ENCODE data around the gene NAA50.

Gene NAA50

GRCh38 chr3:113741620-113742019 lies 4.4 kb downstream of the NAA50 start:
- H3K9ac ChIP-seq (ENCODE audit: low read depth, low read length): no peak overlapping the region
- H3K27me3 ChIP-seq (ENCODE audit: insufficient read depth, low read length): no peaks in the 10 kb centered on the region
- peaks cover 6% of the 10 kb centered on the region; the same call in 1 of the 2 replicates for H3K36me3 ChIP-seq (ENCODE audit: insufficient read depth, low read length)
- H3K4me1 ChIP-seq (ENCODE audit: insufficient read depth, low read length): peaks cover 38% of the 10 kb centered on the region
- H3K9me3 ChIP-seq (ENCODE audit: insufficient read depth, low read depth, low read length): no peaks in the 10 kb centered on the region
- H3K27ac ChIP-seq (ENCODE audit: low read depth, low read length): no peak overlapping the region
- no peak overlapping the region for H3K4me3 ChIP-seq (ENCODE audit: low read length)
- 90% methylated on average over 1 of the region's 1 CpG for WGBS

GRCh38 chr3:113741086-113741485 lies 5.0 kb downstream of the NAA50 start:
- WGBS: 88% methylated on average over 5 of the region's 5 CpGs
- Histone ChIP-seq H3K9me3 (ENCODE audit: insufficient read depth, low read depth, low read length) (no peaks in the 10 kb centered on the region), H3K4me3 (ENCODE audit: low read length) (no peak overlapping the region), H3K36me3 (ENCODE audit: insufficient read depth, low read length) (peaks cover 6% of the 10 kb centered on the region; the same call in 1 of the 2 replicates), H3K4me1 (ENCODE audit: insufficient read depth, low read length) (peaks cover 42% of the 10 kb centered on the region), H3K9ac (ENCODE audit: low read depth, low read length) (no peak overlapping the region), H3K27me3 (ENCODE audit: insufficient read depth, low read length) (no peaks in the 10 kb centered on the region), H3K27ac (ENCODE audit: low read depth, low read length) (peak overlapping the region; percentile 16; the same call in 1 of the 2 replicates)

GRCh38 chr3:113736548-113737089 lies 9.4 kb downstream of the NAA50 start:
- no peak overlapping the region for H3K9ac ChIP-seq (ENCODE audit: low read depth, low read length)
- no peak overlapping the region; the same call in 1 of the 2 replicates for H3K27ac ChIP-seq (ENCODE audit: low read depth, low read length)
- H3K36me3 ChIP-seq (ENCODE audit: insufficient read depth, low read length): peaks cover 14% of the 10 kb centered on the region; the same call in 1 of the 2 replicates
- no peaks in the 10 kb centered on the region for H3K27me3 ChIP-seq (ENCODE audit: insufficient read depth, low read length)
- H3K4me1 ChIP-seq (ENCODE audit: insufficient read depth, low read length): peaks cover 44% of the 10 kb centered on the region
- 73% methylated on average over 3 of the region's 3 CpGs for WGBS
- no peak overlapping the region for H3K4me3 ChIP-seq (ENCODE audit: low read length)
- H3K9me3 ChIP-seq (ENCODE audit: insufficient read depth, low read depth, low read length): no peaks in the 10 kb centered on the region

GRCh38 chr3:113731694-113732093 lies 14.4 kb downstream of the NAA50 start:
- Histone ChIP-seq H3K9ac (ENCODE audit: low read depth, low read length) (no peak overlapping the region), H3K27ac (ENCODE audit: low read depth, low read length) (no peak overlapping the region), H3K27me3 (ENCODE audit: insufficient read depth, low read length) (no peaks in the 10 kb centered on the region), H3K4me1 (ENCODE audit: insufficient read depth, low read length) (peaks cover 13% of the 10 kb centered on the region; the same call in 1 of the 2 replicates), H3K36me3 (ENCODE audit: insufficient read depth, low read length) (peaks cover 36% of the 10 kb centered on the region), H3K4me3 (ENCODE audit: low read length) (no peak overlapping the region), H3K9me3 (ENCODE audit: insufficient read depth, low read depth, low read length) (no peaks in the 10 kb centered on the region)
- 95% methylated on average over 4 of the region's 4 CpGs for WGBS

- no peak overlapping the region for H3K4me3 ChIP-seq (ENCODE audit: low read length)
- no peaks in the 10 kb centered on the region for H3K27me3 ChIP-seq (ENCODE audit: insufficient read depth, low read length)
- H3K27ac ChIP-seq (ENCODE audit: low read depth, low read length): no peak overlapping the region
- 94% methylated on average over 1 of the region's 1 CpG for WGBS
- peaks cover 5% of the 10 kb centered on the region; the same call in 1 of the 2 replicates for H3K4me1 ChIP-seq (ENCODE audit: insufficient read depth, low read length)
- no peak overlapping the region for H3K9ac ChIP-seq (ENCODE audit: low read depth, low read length)
- peaks cover 39% of the 10 kb centered on the region for H3K36me3 ChIP-seq (ENCODE audit: insufficient read depth, low read length)
- no peaks in the 10 kb centered on the region for H3K9me3 ChIP-seq (ENCODE audit: insufficient read depth, low read depth, low read length)
Measured at GRCh38 chr3:113730550-113730949, 15.5 kb downstream of the NAA50 start.

- no peaks in the 10 kb centered on the region for H3K27me3 ChIP-seq (ENCODE audit: insufficient read depth, low read length)
- WGBS: 88% methylated on average over 2 of the region's 2 CpGs
- H3K9me3 ChIP-seq (ENCODE audit: insufficient read depth, low read depth, low read length): no peaks in the 10 kb centered on the region
- no peak overlapping the region for H3K4me3 ChIP-seq (ENCODE audit: low read length)
- peaks cover 5% of the 10 kb centered on the region; the same call in 1 of the 2 replicates for H3K4me1 ChIP-seq (ENCODE audit: insufficient read depth, low read length)
- H3K36me3 ChIP-seq (ENCODE audit: insufficient read depth, low read length): peaks cover 50% of the 10 kb centered on the region
- no peak overlapping the region for H3K27ac ChIP-seq (ENCODE audit: low read depth, low read length)
- H3K9ac ChIP-seq (ENCODE audit: low read depth, low read length): no peak overlapping the region
Measured at GRCh38 chr3:113728661-113729060, 17.4 kb downstream of the NAA50 start.

- H3K27ac ChIP-seq (ENCODE audit: low read depth, low read length): no peak overlapping the region
- 99% methylated on average over 2 of the region's 3 CpGs for WGBS
Measured at GRCh38 chr3:113721636-113722035, 24.4 kb downstream of the NAA50 start.

GRCh38 chr3:113719758-113720157 lies 26.3 kb downstream of the NAA50 start:
- H3K36me3 ChIP-seq (ENCODE audit: insufficient read depth, low read length): peaks cover 79% of the 10 kb centered on the region

More at GRCh38 chr3:113721636-113722035, 24.4 kb downstream of the NAA50 start:
- Histone ChIP-seq H3K9ac (ENCODE audit: low read depth, low read length) (no peak overlapping the region), H3K36me3 (ENCODE audit: insufficient read depth, low read length) (peaks cover 79% of the 10 kb centered on the region), H3K9me3 (ENCODE audit: insufficient read depth, low read depth, low read length) (no peaks in the 10 kb centered on the region), H3K4me1 (ENCODE audit: insufficient read depth, low read length) (no peaks in the 10 kb centered on the region), H3K4me3 (ENCODE audit: low read length) (no peak overlapping the region), H3K27me3 (ENCODE audit: insufficient read depth, low read length) (no peaks in the 10 kb centered on the region)

GRCh38 chr3:113719294-113719693 lies 26.8 kb downstream of the NAA50 start:
- peaks cover 75% of the 10 kb centered on the region for H3K36me3 ChIP-seq (ENCODE audit: insufficient read depth, low read length)
- no peaks in the 10 kb centered on the region for H3K9me3 ChIP-seq (ENCODE audit: insufficient read depth, low read depth, low read length)
- H3K4me3 ChIP-seq (ENCODE audit: low read length): no peak overlapping the region
- H3K9ac ChIP-seq (ENCODE audit: low read depth, low read length): no peak overlapping the region
- H3K27me3 ChIP-seq (ENCODE audit: insufficient read depth, low read length): no peaks in the 10 kb centered on the region
- WGBS: no CpG with 5 or more reads among the region's 1 CpG
- no peaks in the 10 kb centered on the region for H3K4me1 ChIP-seq (ENCODE audit: insufficient read depth, low read length)
- H3K27ac ChIP-seq (ENCODE audit: low read depth, low read length): no peak overlapping the region

More at GRCh38 chr3:113719758-113720157, 26.3 kb downstream of the NAA50 start:
- Histone ChIP-seq H3K9me3 (ENCODE audit: insufficient read depth, low read depth, low read length) (no peaks in the 10 kb centered on the region), H3K4me3 (ENCODE audit: low read length) (no peak overlapping the region), H3K27me3 (ENCODE audit: insufficient read depth, low read length) (no peaks in the 10 kb centered on the region), H3K27ac (ENCODE audit: low read depth, low read length) (no peak overlapping the region), H3K4me1 (ENCODE audit: insufficient read depth, low read length) (no peaks in the 10 kb centered on the region), H3K9ac (ENCODE audit: low read depth, low read length) (no peak overlapping the region)
- WGBS: 97% methylated on average over 2 of the region's 2 CpGs

GRCh38 chr3:113717818-113718217 lies 28.2 kb downstream of the NAA50 start:
- Histone ChIP-seq H3K4me1 (ENCODE audit: insufficient read depth, low read length) (no peaks in the 10 kb centered on the region), H3K27me3 (ENCODE audit: insufficient read depth, low read length) (no peaks in the 10 kb centered on the region), H3K4me3 (ENCODE audit: low read length) (no peak overlapping the region), H3K9ac (ENCODE audit: low read depth, low read length) (no peak overlapping the region), H3K36me3 (ENCODE audit: insufficient read depth, low read length) (peaks cover 61% of the 10 kb centered on the region), H3K27ac (ENCODE audit: low read depth, low read length) (no peak overlapping the region), H3K9me3 (ENCODE audit: insufficient read depth, low read depth, low read length) (no peaks in the 10 kb centered on the region)
- 93% methylated on average over 3 of the region's 3 CpGs for WGBS

- 87% methylated on average over 3 of the region's 3 CpGs for WGBS
- Histone ChIP-seq H3K27me3 (ENCODE audit: insufficient read depth, low read length) (no peaks in the 10 kb centered on the region), H3K4me1 (ENCODE audit: insufficient read depth, low read length) (no peaks in the 10 kb centered on the region), H3K27ac (ENCODE audit: low read depth, low read length) (no peak overlapping the region), H3K9me3 (ENCODE audit: insufficient read depth, low read depth, low read length) (no peaks in the 10 kb centered on the region), H3K4me3 (ENCODE audit: low read length) (no peak overlapping the region), H3K36me3 (ENCODE audit: insufficient read depth, low read length) (peaks cover 56% of the 10 kb centered on the region), H3K9ac (ENCODE audit: low read depth, low read length) (no peak overlapping the region)
Measured at GRCh38 chr3:113717308-113717707, 28.7 kb downstream of the NAA50 start.

GRCh38 chr3:113714702-113715101 lies 31.3 kb downstream of the NAA50 start:
- no CpG with 5 or more reads among the region's 1 CpG for WGBS
- H3K27me3 ChIP-seq (ENCODE audit: insufficient read depth, low read length): no peaks in the 10 kb centered on the region
- H3K4me1 ChIP-seq (ENCODE audit: insufficient read depth, low read length): no peaks in the 10 kb centered on the region
- no peak overlapping the region for H3K4me3 ChIP-seq (ENCODE audit: low read length)
- H3K9ac ChIP-seq (ENCODE audit: low read depth, low read length): no peak overlapping the region
- H3K36me3 ChIP-seq (ENCODE audit: insufficient read depth, low read length): peaks cover 30% of the 10 kb centered on the region
- no peak overlapping the region for H3K27ac ChIP-seq (ENCODE audit: low read depth, low read length)
- H3K9me3 ChIP-seq (ENCODE audit: insufficient read depth, low read depth, low read length): no peaks in the 10 kb centered on the region

All from HUES64 (cell line).